Measurements from ENCODE around the gene DDIT4. TPM values are rescaled to one million over a fixed set of nuclear protein-coding genes. Genes with fewer than 3 reads are reported as not detected.

DDIT4 gene
- total and polyA plus RNA-seq, 2 of the 4 experiments (the other 2 are of a cell fraction), result 59.6 to 108 TPM

GRCh38 chr10:72240371-72240770 lies 33.4 kb upstream of the DDIT4 start:
- ChIA-PET POLR2A (ENCODE audit: unreplicated experiment) (no interaction called here), CTCF (interaction anchor here (0.6 kb wide), 1 partner anchor 67 kb away, joined by 4 read pairs; no protein-coding TSS in a partner anchor)
- H3K9me3 ChIP-seq (ENCODE audit: control insufficient read depth, insufficient read depth, low read length), result no peaks in the 10 kb centered on the region
- 0 out of 2 replicates have a peak, but pooled peaks cover 3% of the 10 kb centered on the region for H3K36me3 ChIP-seq (ENCODE audit: control insufficient read depth, insufficient read depth, low read length)
- no peak overlapping the region for H3K9ac ChIP-seq (ENCODE audit: low read depth, low read length)
- dilution Hi-C loops (cut with HindIII; ENCODE audit: low sequenced_read_pairs, unreplicated experiment) (no loop called here), intact Hi-C loops (cut with micrococcal nuclease) (no loop called here), in situ Hi-C loops (cut with MboI; ENCODE audit: low sequenced_read_pairs) (loop anchor here (10.0 kb wide), 1 partner anchor 94 kb away; no protein-coding TSS in a partner anchor)
- WGBS, 2 experiments (ENCODE audit: extremely low coverage in 2 of 2, insufficient read length in 1 of 2), result no CpG with 5 or more reads among the region's 7 CpGs
- no peak overlapping the region for H4K5ac ChIP-seq (ENCODE audit: low read depth, low read length)
- no peak overlapping the region for H3K4me2 ChIP-seq (ENCODE audit: low read depth, low read length)
- H4K91ac ChIP-seq (ENCODE audit: insufficient read depth, low read depth, low read length), result no peak overlapping the region
- peaks cover 5% of the 10 kb centered on the region; the same call in 1 of the 2 replicates for H4K20me1 ChIP-seq (ENCODE audit: insufficient read depth, low read length)
- no peak overlapping the region for H3K4ac ChIP-seq (ENCODE audit: low read depth, low read length)
- H2AK9ac ChIP-seq (replicated peaks; ENCODE audit: low read depth, low read length, poor library complexity), result no peak overlapping the region
- H3K23ac ChIP-seq (ENCODE audit: low read depth, low read length), result no peak overlapping the region
- no peak overlapping the region for H2AK5ac ChIP-seq (ENCODE audit: low read depth, low read length)
- H2BK120ac ChIP-seq (ENCODE audit: low read depth, low read length), result no peak overlapping the region
- no peak for ATAC-seq (ENCODE audit: low read depth)
- no TSS peak for BruUV-seq (replicated peaks)
- no peak overlapping the region for H3K14ac ChIP-seq (replicated peaks; ENCODE audit: low read depth, low read length)
- H2BK5ac ChIP-seq (ENCODE audit: low read depth, low read length, poor library complexity, severe bottlenecking), result no peak overlapping the region
- no peak overlapping the region for H3K18ac ChIP-seq (ENCODE audit: low read depth, low read length)
- H3K9me1 ChIP-seq (ENCODE audit: insufficient read depth, low read length), result peaks cover 16% of the 10 kb centered on the region
- no peak overlapping the region for H3K27ac ChIP-seq (ENCODE audit: insufficient read depth, low read length)
- H3K4me1 ChIP-seq (ENCODE audit: control insufficient read depth, insufficient read depth, low read length), result peaks cover 22% of the 10 kb centered on the region
- H3K79me1 ChIP-seq (ENCODE audit: low read depth in 1 of 2, low read length in 2 of 2), result no peaks in the 10 kb centered on the region
- H3K4me3 ChIP-seq (ENCODE audit: insufficient read depth, low read depth, low read length), result no peak overlapping the region
- H2BK20ac ChIP-seq (ENCODE audit: low read depth, low read length), result no peak overlapping the region
- no peak for TF ChIP-seq ELK1 (IDR thresholded peaks at IDR 0.05; ENCODE audit: borderline replicate concordance, low read depth, low read length)
- TF ChIP-seq BHLHE40 (IDR thresholded peaks at IDR 0.05; ENCODE audit: low read depth, low read length), result no peak
- H2BK15ac ChIP-seq (ENCODE audit: low read depth, low read length), result no peak overlapping the region
- DNase-seq, result no peak
- no peaks in the 10 kb centered on the region for H3K27me3 ChIP-seq (ENCODE audit: control insufficient read depth, insufficient read depth, low read length)
- no peak overlapping the region for H2AFZ ChIP-seq (replicated peaks; ENCODE audit: low read length, poor library complexity)
- H3K56ac ChIP-seq (ENCODE audit: extremely low read depth, insufficient read depth, low read length), result no peak overlapping the region
- H4K8ac ChIP-seq (ENCODE audit: low read depth in 2 of 2, low read length in 2 of 2), result no peak overlapping the region
